BE2C (cell line): ENCODE results near the gene FAM13C.

Experiments
- DNase-seq: peaks from one replicate; pipeline ENCODE4 v3.0.0-alpha.2; 2020
- H3K27me3 ChIP-seq: fragments of 250-450 bp; sonication (Bioruptor Pico); 2 replicates; pipeline ENCODE4 v1.5.1; 2020; ENCODE audit warnings: mild to moderate bottlenecking
- H3K36me3 ChIP-seq: fragments of 250-450 bp; sonication (Bioruptor Pico); 2 replicates; pipeline ENCODE4 v1.5.1; 2020; ENCODE audit warnings: mild to moderate bottlenecking
- H3K4me1 ChIP-seq: fragments of 250-450 bp; sonication (Bioruptor Pico); 2 replicates; pipeline ENCODE4 v1.5.1; 2020
- H3K4me3 ChIP-seq: 2 replicates; pipeline ENCODE4 v1.5.1; 2011; ENCODE audit warnings: low read depth, low read length
- H3K9me3 ChIP-seq: fragments of 250-450 bp; sonication (Bioruptor Pico); 2 replicates; pipeline ENCODE4 v1.5.1; 2020
- CTCF ChIP-seq: IDR thresholded peaks from 2 replicates; pipeline ENCODE4 v1.5.1; 2012; ENCODE audit warnings: mild to moderate bottlenecking, low read depth, low read length

Gene FAM13C

GRCh38 chr10:59281861-59282260 is 80.5 kb downstream of the FAM13C start:
- no peak for TF ChIP-seq CTCF
- Histone ChIP-seq H3K4me1 (peaks cover 10% of the 10 kb centered on the region), H3K9me3 (no peaks in the 10 kb centered on the region), H3K36me3 (no peaks in the 10 kb centered on the region), H3K4me3 (no peak overlapping the region), H3K27me3 (no peaks in the 10 kb centered on the region)
- no peak for DNase-seq

GRCh38 chr10:59279991-59280505 is 82.3 kb downstream of the FAM13C start:
- Histone ChIP-seq H3K4me1 (peaks cover 10% of the 10 kb centered on the region), H3K9me3 (no peaks in the 10 kb centered on the region), H3K36me3 (no peaks in the 10 kb centered on the region), H3K4me3 (no peak overlapping the region), H3K27me3 (no peaks in the 10 kb centered on the region)
- DNase-seq = no peak
- no peak for TF ChIP-seq CTCF

DNA sequence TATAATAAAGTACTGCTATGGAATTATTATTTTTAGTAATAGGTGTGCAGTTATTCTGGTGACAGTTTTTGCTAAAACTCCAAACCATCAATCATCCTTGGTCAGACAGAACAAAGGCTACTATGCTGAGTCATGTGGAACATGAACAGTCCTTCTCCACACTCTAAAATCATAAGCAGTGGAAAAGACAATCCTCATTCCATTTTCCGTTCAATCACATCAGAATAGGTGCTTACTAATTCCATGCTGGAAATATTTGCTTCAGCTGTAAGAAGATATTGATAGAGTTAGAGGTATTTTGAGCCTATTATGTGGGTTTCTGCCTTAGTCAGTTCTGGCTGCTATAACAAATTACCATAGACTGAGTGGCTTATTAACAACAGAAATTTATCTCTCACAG is 82.9 kb downstream of the FAM13C start:
- Histone ChIP-seq H3K4me3 (no peak overlapping the region), H3K9me3 (no peaks in the 10 kb centered on the region), H3K27me3 (no peaks in the 10 kb centered on the region), H3K4me1 (peaks cover 10% of the 10 kb centered on the region), H3K36me3 (no peaks in the 10 kb centered on the region)
- no peak for TF ChIP-seq CTCF
- DNase-seq = no peak

DNA sequence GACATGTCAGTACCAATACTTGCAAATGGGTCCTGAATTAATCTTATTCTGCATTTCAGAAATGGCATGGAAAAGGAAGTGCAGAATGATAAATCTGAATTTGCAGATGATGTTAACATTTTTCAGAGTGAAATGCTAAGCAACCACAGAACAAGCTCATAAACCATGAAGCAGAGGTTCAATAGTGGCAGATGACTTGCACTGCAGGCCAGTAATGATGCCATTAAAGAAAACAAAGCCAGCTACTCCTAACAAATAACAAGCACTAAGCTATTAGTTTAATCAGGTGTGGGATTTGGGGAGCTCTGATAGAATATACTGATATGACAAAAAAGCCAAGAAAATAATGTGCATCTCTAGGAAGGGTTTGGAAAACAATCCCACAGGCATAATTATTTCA is 85.4 kb downstream of the FAM13C start:
- TF ChIP-seq CTCF = no peak

DNA sequence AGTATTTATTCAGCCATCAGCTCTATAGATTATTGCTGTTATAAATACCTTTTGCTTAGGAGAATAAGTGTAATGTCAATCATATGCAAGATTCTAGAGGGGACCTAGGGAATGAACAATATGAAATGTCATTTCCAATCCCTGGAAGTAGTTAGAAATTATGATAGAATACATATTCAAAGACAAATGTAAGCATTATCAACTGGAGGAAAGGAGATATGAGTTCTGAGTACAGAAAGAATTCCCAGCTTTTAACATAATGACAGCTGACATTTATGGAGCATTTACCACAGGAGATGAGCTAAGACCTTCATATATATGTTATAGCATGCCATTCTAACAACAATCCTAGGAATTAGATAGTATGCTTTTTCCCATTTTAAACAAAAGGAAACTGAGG is 86.2 kb downstream of the FAM13C start:
- no peaks in the 10 kb centered on the region for H3K27me3 ChIP-seq
- peaks cover 8% of the 10 kb centered on the region for H3K4me1 ChIP-seq
- H3K9me3 ChIP-seq = no peaks in the 10 kb centered on the region
- TF ChIP-seq CTCF = no peak
- H3K4me3 ChIP-seq = no peak overlapping the region
- no peaks in the 10 kb centered on the region for H3K36me3 ChIP-seq
- DNase-seq = no peak

More for the DNA sequence above, 85.4 kb downstream of the FAM13C start:
- Histone ChIP-seq H3K27me3 (no peaks in the 10 kb centered on the region), H3K36me3 (no peaks in the 10 kb centered on the region), H3K4me3 (no peak overlapping the region), H3K9me3 (no peaks in the 10 kb centered on the region), H3K4me1 (peaks cover 5% of the 10 kb centered on the region; the same call in 1 of the 2 replicates)
- DNase-seq = no peak

- Histone ChIP-seq H3K9me3 (no peaks in the 10 kb centered on the region), H3K4me1 (peaks cover 13% of the 10 kb centered on the region), H3K36me3 (peaks cover 6% of the 10 kb centered on the region), H3K27me3 (no peaks in the 10 kb centered on the region), H3K4me3 (no peak overlapping the region)
- DNase-seq = no peak
- TF ChIP-seq CTCF = no peak
These were observed 88.9 kb downstream of the FAM13C start for GRCh38 chr10:59273445-59273844.
